HepG2 (cell line): ENCODE results near the gene C5AR1. TPM values are rescaled to one million over a fixed set of nuclear protein-coding genes. Genes with fewer than 3 reads are reported as not detected.
A peak's percentile ranks its signal among the peaks of the same experiment; 100 is the strongest.

Experiments
- BRD4 ChIP-seq: sonication (generic); formaldehyde crosslinking; IDR thresholded peaks from 2 replicates; pipeline ENCODE4 v1.4.0; 2020; ENCODE audit warnings: missing genetic modification reagents
- ISL2 ChIP-seq: sonication (generic); formaldehyde crosslinking; IDR thresholded peaks from 2 replicates; pipeline ENCODE4 v1.5.0; 2020; ENCODE audit warnings: missing genetic modification reagents
- MAFG ChIP-seq: sonication (generic); formaldehyde crosslinking; IDR thresholded peaks from 2 replicates; pipeline ENCODE4 v1.5.1; 2020; ENCODE audit warnings: mild to moderate bottlenecking, missing genetic modification reagents
- MEIS1 ChIP-seq: sonication (generic); formaldehyde crosslinking; IDR thresholded peaks from 2 replicates; pipeline ENCODE4 v1.9.0; 2021; ENCODE audit warnings: mild to moderate bottlenecking, missing genetic modification reagents, moderate library complexity, borderline replicate concordance
- RAD21 ChIP-seq: fragments of 450-650 bp; formaldehyde crosslinking; IDR thresholded peaks from 2 replicates; pipeline ENCODE4 v1.5.0; 2020; ENCODE audit warnings: mild to moderate bottlenecking
- SIN3B ChIP-seq: fragments of 150-350 bp; IDR thresholded peaks from 2 replicates; pipeline ENCODE4 v1.6.1; 2014; ENCODE audit warnings: low read length
- SP2 ChIP-seq: sonication (generic); formaldehyde crosslinking; IDR thresholded peaks from 2 replicates; pipeline ENCODE4 v1.5.1; 2020; ENCODE audit warnings: mild to moderate bottlenecking, missing genetic modification reagents
- TBL1XR1 ChIP-seq: fragments of 150-350 bp; IDR thresholded peaks from 2 replicates; pipeline ENCODE4 v1.6.1; 2014; ENCODE audit warnings: borderline replicate concordance, low read length; ENCODE audit not compliant: partially characterized antibody
- WIZ ChIP-seq: sonication (generic); formaldehyde crosslinking; IDR thresholded peaks from 2 replicates; pipeline ENCODE4 v1.5.1; 2020; ENCODE audit warnings: mild to moderate bottlenecking, missing genetic modification reagents
- ZFP41 ChIP-seq: sonication (generic); formaldehyde crosslinking; IDR thresholded peaks from 2 replicates; pipeline ENCODE4 v1.4.0; 2020; ENCODE audit warnings: mild to moderate bottlenecking, missing genetic modification reagents, borderline replicate concordance
- ZKSCAN8 ChIP-seq: IDR thresholded peaks from 2 replicates; pipeline ENCODE4 v1.6.1; 2016; ENCODE audit warnings: borderline replicate concordance, missing genetic modification reagents, missing compliant biosample characterization
- ZNF367 ChIP-seq: sonication (generic); formaldehyde crosslinking; IDR thresholded peaks from 2 replicates; pipeline ENCODE4 v1.4.0; 2020; ENCODE audit warnings: missing genetic modification reagents, borderline replicate concordance
- ZNF451 ChIP-seq: sonication (generic); formaldehyde crosslinking; IDR thresholded peaks from 2 replicates; pipeline ENCODE4 v1.5.0; 2020; ENCODE audit warnings: mild to moderate bottlenecking, missing genetic modification reagents
- ZNF746 ChIP-seq: sonication (generic); formaldehyde crosslinking; IDR thresholded peaks from 2 replicates; pipeline ENCODE4 v1.8.0; 2022; ENCODE audit warnings: mild to moderate bottlenecking, missing genetic modification reagents
- polyA plus RNA-seq, 8 experiments: library from polyadenylated mRNA; depleted of rRNA in 3 of 8; stranded (reverse) in 7 of 8; unstranded in 1 of 8; fragments of >200 nt; fragmentation: Illumina TruSeq in 4 of 8; extraction: Trizol in 4 of 8; gene quantifications; 2 replicates each; pipeline versions ENCODE4 v1.2.1 to v1.2.3, GENCODE V29; 2011 to 2016; ENCODE audit warnings: low read depth in 4 of 8, missing spikeins in 1 of 8, mixed read lengths in 1 of 8; ENCODE audit not compliant: insufficient read depth in 1 of 8
- total RNA-seq, 5 experiments: library from RNA; depleted of rRNA; stranded (reverse); fragments of >200 nt; fragmentation: Illumina TruSeq; extraction: Trizol; gene quantifications; 2 replicates each; pipeline ENCODE4 v1.2.3, GENCODE V29; 2016; ENCODE audit warnings: low read depth in 1 of 5
- TF ChIP-seq, protein P1 (sequence below): conservative IDR thresholded peaks from 2 replicates; pipeline ENCODE4 v1.6.1; 2018; ENCODE audit warnings: missing genetic modification reagents
- TF ChIP-seq, protein P2 (sequence below): sonication (generic); formaldehyde crosslinking; IDR thresholded peaks from 2 replicates; pipeline ENCODE4 v1.5.0; 2020; ENCODE audit warnings: missing genetic modification reagents
- TF ChIP-seq, protein P3 (sequence below): sonication (generic); formaldehyde crosslinking; IDR thresholded peaks from 2 replicates; pipeline ENCODE4 v1.4.0; 2020; ENCODE audit warnings: missing genetic modification reagents
- TF ChIP-seq, protein P4 (sequence below): sonication (generic); formaldehyde crosslinking; IDR thresholded peaks from 2 replicates; pipeline ENCODE4 v1.4.0; 2020; ENCODE audit warnings: mild to moderate bottlenecking, low read depth, missing genetic modification reagents
- TF ChIP-seq, protein P5 (sequence below): sonication (generic); formaldehyde crosslinking; IDR thresholded peaks from 2 replicates; pipeline ENCODE4 v1.4.0; 2020; ENCODE audit warnings: mild to moderate bottlenecking, missing genetic modification reagents
- TF ChIP-seq, protein P6 (sequence below): sonication (generic); formaldehyde crosslinking; IDR thresholded peaks from 2 replicates; pipeline ENCODE4 v1.4.0; 2020; ENCODE audit warnings: missing genetic modification reagents
- TF ChIP-seq, protein P7 (sequence below): sonication (generic); formaldehyde crosslinking; conservative IDR thresholded peaks from 2 replicates; pipeline ENCODE4 v1.8.0; 2022; ENCODE audit warnings: missing genetic modification reagents

The C5AR1 gene
- total and polyA plus RNA-seq, 2 of the 13 experiments (the other 11 are each of a cell fraction or from before 2014, with no cell fraction given), result 0.07 to 1.6 TPM

DNA sequence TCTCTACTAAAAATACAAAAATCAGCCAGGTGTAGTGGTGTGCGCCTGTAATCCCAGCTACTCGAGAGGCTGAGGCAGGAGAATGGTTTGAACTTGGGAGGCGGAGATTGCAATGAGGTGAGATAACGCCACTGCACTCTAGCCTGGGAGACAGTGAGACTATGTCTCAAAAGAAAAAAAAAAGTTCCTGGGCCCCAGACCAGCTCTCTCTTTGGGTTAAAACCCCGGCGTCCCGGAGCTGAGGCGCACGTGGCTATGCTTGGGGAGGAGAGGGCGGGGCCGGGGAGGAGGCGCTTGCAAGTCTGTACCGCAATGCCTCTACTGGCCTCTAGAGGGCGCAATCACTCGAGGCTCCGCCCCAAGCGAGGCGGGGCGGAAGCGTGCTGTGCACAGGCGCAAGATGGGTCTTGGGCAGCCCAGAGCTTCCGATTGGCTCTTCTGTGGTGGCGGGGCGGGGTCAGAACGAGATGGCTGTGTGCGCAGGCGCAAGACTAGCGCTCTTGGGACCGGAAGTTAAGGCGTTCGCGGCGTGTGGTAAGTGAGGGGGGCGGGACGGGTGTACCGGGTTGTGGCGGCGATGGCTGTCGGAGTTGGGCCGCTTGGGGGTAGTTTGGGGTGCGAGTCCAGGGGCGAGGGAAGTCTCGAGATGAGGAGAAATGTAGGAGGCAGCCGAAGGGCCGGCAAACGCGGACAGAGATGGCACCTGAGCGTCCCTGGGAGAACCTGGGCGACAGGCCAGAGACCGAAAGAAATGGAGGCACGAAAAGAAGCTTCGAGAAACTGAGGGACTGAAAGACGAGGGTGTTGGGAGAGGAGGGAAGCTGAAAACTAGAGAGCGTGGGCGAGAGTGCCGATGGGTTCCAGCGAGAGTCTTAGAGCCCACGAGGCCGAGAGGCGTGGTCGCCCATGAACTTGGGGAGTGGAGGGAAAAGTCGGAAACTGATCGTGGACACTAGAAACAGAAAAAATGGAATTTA is 39.4 kb downstream of the C5AR1 start, which contains the start of gene DHX34 (continued):
- TF ChIP-seq, protein P1, sequence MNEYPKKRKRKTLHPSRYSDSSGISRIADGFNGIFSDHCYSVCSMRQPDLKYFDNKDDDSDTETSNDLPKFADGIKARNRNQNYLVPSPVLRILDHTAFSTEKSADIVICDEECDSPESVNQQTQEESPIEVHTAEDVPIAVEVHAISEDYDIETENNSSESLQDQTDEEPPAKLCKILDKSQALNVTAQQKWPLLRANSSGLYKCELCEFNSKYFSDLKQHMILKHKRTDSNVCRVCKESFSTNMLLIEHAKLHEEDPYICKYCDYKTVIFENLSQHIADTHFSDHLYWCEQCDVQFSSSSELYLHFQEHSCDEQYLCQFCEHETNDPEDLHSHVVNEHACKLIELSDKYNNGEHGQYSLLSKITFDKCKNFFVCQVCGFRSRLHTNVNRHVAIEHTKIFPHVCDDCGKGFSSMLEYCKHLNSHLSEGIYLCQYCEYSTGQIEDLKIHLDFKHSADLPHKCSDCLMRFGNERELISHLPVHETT (CRISPR knock-in tag), result no peak
- TF ChIP-seq RAD21 (CRISPR knock-in tag), result no peak
- TF ChIP-seq, protein P2, sequence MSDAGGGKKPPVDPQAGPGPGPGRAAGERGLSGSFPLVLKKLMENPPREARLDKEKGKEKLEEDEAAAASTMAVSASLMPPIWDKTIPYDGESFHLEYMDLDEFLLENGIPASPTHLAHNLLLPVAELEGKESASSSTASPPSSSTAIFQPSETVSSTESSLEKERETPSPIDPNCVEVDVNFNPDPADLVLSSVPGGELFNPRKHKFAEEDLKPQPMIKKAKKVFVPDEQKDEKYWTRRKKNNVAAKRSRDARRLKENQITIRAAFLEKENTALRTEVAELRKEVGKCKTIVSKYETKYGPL (CRISPR knock-in tag), result no peak
- no peak for TF ChIP-seq ZNF451 (CRISPR knock-in tag)
- peak; percentile 82 for TF ChIP-seq SP2 (CRISPR knock-in tag)
- peak; percentile 27; the same call in 1 of the 2 replicates for TF ChIP-seq ISL2 (CRISPR knock-in tag)
- TF ChIP-seq, protein P3, sequence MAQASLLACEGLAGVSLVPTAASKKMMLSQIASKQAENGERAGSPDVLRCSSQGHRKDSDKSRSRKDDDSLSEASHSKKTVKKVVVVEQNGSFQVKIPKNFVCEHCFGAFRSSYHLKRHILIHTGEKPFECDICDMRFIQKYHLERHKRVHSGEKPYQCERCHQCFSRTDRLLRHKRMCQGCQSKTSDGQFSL, result no peak
- peak; percentile 57; the same call in 1 of the 2 replicates for TF ChIP-seq MEIS1 (CRISPR knock-in tag)
- TF ChIP-seq, protein P4, sequence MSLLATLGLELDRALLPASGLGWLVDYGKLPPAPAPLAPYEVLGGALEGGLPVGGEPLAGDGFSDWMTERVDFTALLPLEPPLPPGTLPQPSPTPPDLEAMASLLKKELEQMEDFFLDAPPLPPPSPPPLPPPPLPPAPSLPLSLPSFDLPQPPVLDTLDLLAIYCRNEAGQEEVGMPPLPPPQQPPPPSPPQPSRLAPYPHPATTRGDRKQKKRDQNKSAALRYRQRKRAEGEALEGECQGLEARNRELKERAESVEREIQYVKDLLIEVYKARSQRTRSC (CRISPR knock-in tag), result no peak; the same call in 1 of the 2 replicates
- TF ChIP-seq ZNF367, result no peak
- TF ChIP-seq SIN3B, result no peak
- no peak for TF ChIP-seq WIZ (CRISPR knock-in tag)
- no peak for TF ChIP-seq TBL1XR1
- TF ChIP-seq, protein P5, sequence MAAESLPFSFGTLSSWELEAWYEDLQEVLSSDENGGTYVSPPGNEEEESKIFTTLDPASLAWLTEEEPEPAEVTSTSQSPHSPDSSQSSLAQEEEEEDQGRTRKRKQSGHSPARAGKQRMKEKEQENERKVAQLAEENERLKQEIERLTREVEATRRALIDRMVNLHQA (CRISPR knock-in tag), result no peak
- peak; percentile 28; the same call in 1 of the 2 replicates for TF ChIP-seq ZKSCAN8
- TF ChIP-seq, protein P6, sequence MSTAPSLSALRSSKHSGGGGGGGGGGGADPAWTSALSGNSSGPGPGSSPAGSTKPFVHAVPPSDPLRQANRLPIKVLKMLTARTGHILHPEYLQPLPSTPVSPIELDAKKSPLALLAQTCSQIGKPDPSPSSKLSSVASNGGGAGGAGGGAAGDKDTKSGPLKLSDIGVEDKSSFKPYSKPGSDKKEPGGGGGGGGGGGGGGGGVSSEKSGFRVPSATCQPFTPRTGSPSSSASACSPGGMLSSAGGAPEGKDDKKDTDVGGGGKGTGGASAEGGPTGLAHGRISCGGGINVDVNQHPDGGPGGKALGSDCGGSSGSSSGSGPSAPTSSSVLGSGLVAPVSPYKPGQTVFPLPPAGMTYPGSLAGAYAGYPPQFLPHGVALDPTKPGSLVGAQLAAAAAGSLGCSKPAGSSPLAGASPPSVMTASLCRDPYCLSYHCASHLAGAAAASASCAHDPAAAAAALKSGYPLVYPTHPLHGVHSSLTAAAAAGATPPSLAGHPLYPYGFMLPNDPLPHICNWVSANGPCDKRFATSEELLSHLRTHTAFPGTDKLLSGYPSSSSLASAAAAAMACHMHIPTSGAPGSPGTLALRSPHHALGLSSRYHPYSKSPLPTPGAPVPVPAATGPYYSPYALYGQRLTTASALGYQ (CRISPR knock-in tag), result no peak
- TF ChIP-seq ZFP41 (CRISPR knock-in tag), result 0 out of 2 replicates have a peak, but pooled peaks have one; percentile 41
- no peak for TF ChIP-seq MAFG (CRISPR knock-in tag)
- TF ChIP-seq ZNF746, result no peak
- no peak for TF ChIP-seq BRD4 (CRISPR knock-in tag)
- TF ChIP-seq, protein P7, sequence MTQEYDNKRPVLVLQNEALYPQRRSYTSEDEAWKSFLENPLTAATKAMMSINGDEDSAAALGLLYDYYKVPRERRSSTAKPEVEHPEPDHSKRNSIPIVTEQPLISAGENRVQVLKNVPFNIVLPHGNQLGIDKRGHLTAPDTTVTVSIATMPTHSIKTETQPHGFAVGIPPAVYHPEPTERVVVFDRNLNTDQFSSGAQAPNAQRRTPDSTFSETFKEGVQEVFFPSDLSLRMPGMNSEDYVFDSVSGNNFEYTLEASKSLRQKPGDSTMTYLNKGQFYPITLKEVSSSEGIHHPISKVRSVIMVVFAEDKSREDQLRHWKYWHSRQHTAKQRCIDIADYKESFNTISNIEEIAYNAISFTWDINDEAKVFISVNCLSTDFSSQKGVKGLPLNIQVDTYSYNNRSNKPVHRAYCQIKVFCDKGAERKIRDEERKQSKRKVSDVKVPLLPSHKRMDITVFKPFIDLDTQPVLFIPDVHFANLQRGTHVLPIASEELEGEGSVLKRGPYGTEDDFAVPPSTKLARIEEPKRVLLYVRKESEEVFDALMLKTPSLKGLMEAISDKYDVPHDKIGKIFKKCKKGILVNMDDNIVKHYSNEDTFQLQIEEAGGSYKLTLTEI (CRISPR knock-in tag), result no peak
